ENCODE data around the gene B4GALT7. TPM values are rescaled to one million over a fixed set of nuclear protein-coding genes. Genes with fewer than 3 reads are reported as not detected.

The B4GALT7 gene
- polyA plus RNA-seq, 10 donors: 14.6 to 22.1 (median 18.4) TPM

DNA sequence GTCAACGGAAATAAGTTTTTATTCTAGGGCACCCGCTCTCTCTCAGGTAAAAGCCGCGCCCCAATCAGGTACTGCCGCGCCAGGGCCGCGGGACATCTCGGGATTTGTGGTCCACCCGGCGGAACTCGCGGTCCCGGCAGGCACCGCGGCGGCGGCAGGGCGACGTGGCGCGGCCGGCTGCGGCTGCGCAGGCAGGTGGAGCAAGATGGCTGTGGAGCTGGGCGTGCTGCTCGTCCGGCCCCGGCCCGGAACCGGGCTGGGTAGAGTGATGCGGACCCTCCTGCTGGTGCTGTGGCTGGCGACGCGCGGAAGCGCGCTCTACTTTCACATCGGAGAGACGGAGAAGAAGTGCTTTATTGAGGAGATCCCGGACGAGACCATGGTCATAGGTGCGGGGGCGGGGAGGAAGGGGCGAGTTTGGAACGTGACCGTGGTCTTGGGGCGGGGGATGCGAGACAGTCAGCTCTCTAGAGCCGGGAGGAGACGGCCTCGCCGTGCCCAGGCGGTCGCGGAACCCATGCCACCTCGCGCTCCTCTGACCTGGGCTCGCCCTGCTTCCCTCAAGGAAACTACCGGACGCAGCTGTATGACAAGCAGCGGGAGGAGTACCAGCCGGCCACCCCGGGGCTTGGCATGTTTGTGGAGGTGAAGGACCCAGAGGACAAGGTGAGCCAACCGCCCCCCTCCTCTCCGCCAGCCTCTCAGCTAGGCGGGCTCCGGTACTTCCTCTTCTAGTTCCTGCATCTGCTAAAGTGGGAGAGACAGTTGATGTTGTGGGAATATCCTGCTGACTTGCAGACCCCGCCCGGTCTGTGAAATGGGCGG is 7.7 kb upstream of the B4GALT7 start, which contains the start of gene TMED9:
TSS of gene TMED9 (plus strand) at position 194 of the 825 bp plus-strand sequence. CDS start at position 206, 12 bp downstream.
- peak; percentile 80 to 95 (median 89) for DNase-seq

GRCh38 chr5:177592905-177593304 is 7.0 kb upstream of the B4GALT7 start:
- no peak for DNase-seq

DNA sequence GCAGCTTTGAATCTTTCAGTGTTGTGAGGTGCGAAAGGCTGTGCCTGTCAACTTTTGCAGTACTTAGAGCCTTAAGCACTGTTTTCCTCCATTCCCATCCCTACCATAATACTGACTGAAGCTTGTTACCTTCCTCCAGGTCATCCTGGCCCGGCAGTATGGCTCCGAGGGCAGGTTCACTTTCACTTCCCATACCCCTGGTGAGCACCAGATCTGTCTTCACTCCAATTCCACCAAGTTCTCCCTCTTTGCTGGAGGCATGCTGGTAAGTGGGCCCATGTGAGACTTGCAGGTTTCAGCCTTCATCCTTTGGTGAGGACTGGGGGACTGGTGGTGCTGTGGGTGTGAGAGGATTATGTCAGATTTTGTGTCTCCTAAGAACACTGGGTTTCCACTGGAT is 6.4 kb upstream of the B4GALT7 start:
- no peak for DNase-seq

DNA sequence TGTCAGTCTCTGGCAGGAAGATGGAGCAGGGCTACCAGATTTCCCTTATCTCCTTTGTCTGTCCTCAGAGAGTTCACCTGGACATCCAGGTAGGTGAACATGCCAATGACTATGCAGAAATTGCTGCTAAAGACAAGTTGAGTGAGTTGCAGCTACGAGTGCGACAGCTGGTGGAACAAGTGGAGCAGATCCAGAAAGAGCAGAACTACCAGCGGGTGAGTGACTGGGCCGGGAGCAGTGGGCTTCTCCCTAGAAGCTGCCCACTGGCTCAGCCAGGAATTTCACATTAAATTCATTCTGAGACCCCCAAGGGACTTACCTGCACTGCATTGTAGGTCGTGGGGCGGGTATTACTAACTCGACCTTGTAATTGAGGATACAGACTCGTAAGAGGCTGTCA is 5.9 kb upstream of the B4GALT7 start:
- DNase-seq: no peak

DNA sequence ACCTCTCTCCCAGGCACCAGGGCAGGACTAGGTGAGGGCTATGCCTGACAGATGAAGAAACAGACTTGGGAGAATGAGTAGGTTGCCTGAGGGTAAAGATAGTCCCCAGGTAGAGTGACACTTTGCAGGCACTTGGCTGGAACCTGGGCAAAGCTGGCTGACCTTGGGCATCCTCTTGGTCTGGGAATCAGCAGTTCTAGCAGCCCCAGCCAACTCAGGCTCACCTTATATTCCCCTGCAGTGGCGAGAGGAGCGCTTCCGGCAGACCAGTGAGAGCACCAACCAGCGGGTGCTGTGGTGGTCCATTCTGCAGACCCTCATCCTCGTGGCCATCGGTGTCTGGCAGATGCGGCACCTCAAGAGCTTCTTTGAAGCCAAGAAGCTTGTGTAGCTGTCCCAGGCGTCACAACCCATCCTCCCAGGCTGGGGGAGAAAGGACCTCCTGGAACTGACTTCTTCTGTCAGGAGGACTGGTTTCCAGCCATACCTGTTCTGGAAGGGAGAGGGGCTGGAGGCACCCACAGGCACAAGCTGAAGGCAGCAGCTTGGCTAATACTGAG is 4.8 kb upstream of the B4GALT7 start:
- no peak for DNase-seq

GRCh38 chr5:177595991-177596774 is 3.7 kb upstream of the B4GALT7 start:
- no peak for DNase-seq

GRCh38 chr5:177596775-177597238 is 3.1 kb upstream of the B4GALT7 start:
- no peak for DNase-seq

DNA sequence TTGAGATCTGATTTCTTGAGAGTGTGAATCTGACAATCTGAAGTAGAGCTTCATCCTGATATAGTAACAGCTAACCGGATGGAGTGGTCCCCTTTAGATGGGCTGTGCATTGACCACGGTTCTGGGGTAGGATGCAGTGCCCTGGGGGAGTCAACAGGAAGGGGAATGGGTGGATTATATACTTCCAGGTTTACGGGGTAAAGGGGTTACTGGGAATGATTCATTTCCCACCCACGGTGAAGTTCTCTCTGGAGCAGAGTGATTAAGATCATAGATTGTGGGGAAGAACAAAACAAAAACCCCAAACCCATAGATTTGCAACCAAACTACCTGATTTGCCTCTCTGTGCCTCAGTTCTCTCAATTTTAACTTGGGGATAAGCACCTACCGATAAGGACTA is 1.5 kb upstream of the B4GALT7 start:
- no peak for DNase-seq

DNA sequence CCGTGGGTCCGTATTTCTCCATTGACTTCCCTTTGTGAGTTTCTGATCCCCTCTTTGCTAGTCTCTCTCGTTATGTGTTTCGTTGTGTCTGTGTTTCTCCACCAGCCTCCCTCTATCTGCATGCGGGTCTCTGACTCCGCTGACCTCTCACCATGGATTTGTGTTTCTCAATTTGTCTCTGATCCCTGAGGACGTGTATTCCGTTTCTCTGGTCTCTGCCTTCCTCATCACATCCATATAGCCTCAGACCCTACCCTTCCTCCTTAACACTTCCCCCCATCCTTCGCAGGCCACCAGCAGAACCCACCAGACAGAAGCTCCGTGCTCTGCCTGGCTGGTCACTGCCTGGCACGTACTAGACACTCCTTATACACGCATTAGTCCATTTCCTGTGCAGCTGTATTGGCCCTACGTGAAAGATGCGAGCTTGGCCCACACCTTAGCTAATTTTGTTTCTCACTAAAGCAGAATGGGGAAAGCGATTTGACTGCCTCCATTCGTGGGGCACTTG is 631 bp downstream of the B4GALT7 start:
- DNase-seq: peak in 2 of 3 donors; percentile 18 to 58

- DNase-seq: no peak
These were observed 1.2 kb downstream of the B4GALT7 start for GRCh38 chr5:177601126-177601525.

DNA sequence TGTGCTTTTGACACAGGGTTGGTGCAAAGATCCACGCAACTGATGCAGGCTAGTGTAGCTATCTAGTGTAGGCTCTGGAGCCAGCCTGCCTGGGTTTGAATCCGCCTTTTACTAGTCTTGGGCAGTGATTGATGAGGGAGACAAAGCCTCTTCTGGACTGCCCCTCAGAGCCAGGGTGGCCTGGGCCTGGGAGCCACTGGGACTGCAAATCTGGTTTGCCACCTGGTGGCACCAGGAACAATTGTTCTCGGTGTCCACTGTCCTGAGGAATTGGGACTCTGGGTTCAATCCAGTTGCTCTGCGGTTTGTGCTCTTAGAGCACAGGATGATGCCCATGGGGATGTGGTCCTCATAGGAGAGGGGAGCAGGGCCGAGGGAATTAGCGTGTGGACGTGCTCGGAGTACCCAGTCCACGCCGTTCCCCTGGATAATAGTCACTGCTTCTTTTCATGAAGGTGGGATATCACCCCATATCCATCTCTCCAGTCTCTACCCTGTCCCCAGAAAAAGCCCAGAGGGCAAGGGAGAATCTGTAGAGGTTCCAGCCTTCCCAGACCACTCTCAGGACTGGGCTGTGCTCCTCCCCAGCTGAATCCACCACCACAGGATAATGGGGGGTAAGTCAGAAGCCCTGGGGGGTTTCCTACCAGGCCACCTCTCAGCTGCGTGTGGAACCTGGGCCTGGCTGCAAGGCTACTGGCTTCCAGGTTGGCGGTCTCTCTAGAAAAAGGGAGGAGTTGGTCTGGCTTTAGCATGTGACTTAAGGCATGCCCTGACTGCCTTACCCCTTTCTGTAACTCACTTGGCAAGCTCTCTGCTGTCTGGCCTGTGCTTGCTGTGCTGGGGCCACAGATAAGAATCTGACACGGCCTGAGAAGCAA is 1.9 kb downstream of the B4GALT7 start:
- no peak for DNase-seq

DNA sequence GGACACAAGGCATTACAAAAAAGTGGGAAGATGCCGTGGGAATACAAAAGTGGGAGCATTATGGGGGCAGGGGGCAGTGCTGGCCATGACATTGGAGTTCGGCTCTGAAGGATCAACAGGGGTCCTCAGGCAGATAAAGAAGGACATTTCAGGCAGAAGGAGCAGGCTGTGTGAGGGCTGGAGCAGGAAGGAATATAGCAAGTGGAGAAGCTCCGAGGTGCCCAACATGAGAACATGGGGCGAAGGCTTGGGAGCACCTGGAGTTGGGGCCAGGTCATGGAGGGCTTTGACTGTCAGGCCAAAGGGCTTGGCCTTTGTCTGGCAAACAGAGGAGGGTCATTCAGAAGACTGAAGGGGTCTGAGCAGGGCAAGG is 2.5 kb downstream of the B4GALT7 start:
- DNase-seq: no peak

- DNase-seq: no peak
These were observed 3.7 kb downstream of the B4GALT7 start for GRCh38 chr5:177603631-177604030.

- no peak for DNase-seq
These were observed 4.2 kb downstream of the B4GALT7 start for GRCh38 chr5:177604116-177604521.

DNA sequence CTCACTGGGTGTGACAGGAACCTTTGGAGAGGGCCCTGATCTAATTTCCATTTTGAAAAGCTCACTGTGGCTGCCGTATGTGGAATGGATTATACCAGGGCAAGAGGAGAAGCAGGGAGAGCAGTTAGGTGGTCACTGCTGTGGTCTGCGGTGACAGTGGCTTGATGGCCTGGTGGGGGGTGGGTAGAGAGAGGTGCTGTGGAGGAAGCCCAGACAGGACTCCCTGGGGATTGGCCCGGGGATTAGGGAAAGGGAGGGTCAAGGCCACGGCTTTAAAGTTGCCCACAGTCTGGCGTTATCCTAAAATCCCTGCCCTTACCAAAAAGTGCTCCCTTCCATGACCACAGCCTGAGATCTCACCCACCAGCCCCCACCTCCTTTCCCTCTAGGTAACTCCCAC is 4.7 kb downstream of the B4GALT7 start:
- DNase-seq: no peak

- DNase-seq: no peak
These were observed 5.1 kb downstream of the B4GALT7 start for GRCh38 chr5:177605078-177605477.

GRCh38 chr5:177605667-177606066 is 5.7 kb downstream of the B4GALT7 start:
- DNase-seq: no peak

- DNase-seq: no peak
These were observed 6.4 kb downstream of the B4GALT7 start for GRCh38 chr5:177606071-177607051.

DNA sequence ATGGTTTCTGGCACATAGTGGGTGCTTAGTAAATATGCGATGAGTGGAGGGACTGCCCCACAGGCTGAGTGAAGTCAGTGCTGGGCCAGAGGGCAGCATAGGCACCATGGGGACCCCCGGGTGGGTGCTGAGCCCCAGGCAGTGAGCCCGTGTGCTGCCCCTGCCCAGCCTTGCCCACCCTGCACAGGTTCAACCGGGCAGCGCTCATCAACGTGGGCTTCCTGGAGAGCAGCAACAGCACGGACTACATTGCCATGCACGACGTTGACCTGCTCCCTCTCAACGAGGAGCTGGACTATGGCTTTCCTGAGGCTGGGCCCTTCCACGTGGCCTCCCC is 7.2 kb downstream of the B4GALT7 start:
- DNase-seq: no peak
